ENCODE data around the gene PSMB2.

PSMB2 gene

DNA sequence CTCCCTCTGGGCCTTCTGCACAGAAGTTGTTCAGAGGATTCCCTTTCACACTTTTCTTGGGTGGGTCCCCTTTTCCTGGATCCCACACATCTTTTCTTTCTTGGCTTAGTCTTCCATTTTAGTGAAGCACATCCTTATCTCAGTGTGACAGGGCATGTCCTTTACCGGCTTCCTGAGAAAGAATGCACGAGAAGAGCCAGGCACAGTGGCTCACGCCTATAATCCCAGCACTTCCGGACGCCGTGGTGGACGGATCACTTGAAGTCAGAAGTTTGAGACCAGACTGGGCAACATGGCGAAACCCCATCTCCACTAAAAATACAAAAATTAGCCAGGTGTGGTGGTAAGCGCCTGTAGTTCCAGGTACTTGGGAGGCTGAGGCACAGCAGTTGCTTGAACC, 22.1 kb upstream of the PSMB2 start:
- Histone ChIP-seq H3K36me3 (ENCODE audit: insufficient read depth, low read depth, low read length) (no peaks in the 10 kb centered on the region), H3K9me3 (ENCODE audit: insufficient read depth, low read depth, low read length) (no peaks in the 10 kb centered on the region), H3K4me1 (ENCODE audit: insufficient read depth, low read length) (no peaks in the 10 kb centered on the region), H3K9ac (ENCODE audit: low read depth, low read length) (no peak overlapping the region), H3K27ac (ENCODE audit: low read length) (no peak overlapping the region), H3K4me3 (ENCODE audit: low read length) (no peak overlapping the region), H3K27me3 (ENCODE audit: insufficient read depth, low read length) (peaks cover 6% of the 10 kb centered on the region; the same call in 1 of the 2 replicates)

DNA sequence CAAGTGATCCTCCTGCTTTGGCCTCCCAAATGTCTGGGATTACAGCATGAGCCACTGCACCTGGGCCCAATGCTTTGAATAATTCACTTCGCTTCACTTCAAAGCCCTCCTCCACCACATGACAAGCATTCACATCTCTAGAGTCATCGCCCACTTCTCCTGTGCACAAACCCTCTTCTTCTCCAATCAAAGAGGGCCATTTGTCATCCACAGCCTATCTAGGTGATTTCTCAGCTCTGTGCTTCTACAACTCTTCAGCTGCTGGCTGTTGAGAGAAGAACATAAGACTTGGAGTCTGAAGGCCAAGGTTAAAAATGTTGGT, 20.1 kb upstream of the PSMB2 start:
- Histone ChIP-seq H3K4me1 (ENCODE audit: insufficient read depth, low read length) (no peaks in the 10 kb centered on the region), H3K27ac (ENCODE audit: low read length) (no peak overlapping the region), H3K27me3 (ENCODE audit: insufficient read depth, low read length) (peaks cover 10% of the 10 kb centered on the region; the same call in 1 of the 2 replicates), H3K4me3 (ENCODE audit: low read length) (no peak overlapping the region), H3K9me3 (ENCODE audit: insufficient read depth, low read depth, low read length) (no peaks in the 10 kb centered on the region), H3K9ac (ENCODE audit: low read depth, low read length) (no peak overlapping the region), H3K36me3 (ENCODE audit: insufficient read depth, low read depth, low read length) (no peaks in the 10 kb centered on the region)

DNA sequence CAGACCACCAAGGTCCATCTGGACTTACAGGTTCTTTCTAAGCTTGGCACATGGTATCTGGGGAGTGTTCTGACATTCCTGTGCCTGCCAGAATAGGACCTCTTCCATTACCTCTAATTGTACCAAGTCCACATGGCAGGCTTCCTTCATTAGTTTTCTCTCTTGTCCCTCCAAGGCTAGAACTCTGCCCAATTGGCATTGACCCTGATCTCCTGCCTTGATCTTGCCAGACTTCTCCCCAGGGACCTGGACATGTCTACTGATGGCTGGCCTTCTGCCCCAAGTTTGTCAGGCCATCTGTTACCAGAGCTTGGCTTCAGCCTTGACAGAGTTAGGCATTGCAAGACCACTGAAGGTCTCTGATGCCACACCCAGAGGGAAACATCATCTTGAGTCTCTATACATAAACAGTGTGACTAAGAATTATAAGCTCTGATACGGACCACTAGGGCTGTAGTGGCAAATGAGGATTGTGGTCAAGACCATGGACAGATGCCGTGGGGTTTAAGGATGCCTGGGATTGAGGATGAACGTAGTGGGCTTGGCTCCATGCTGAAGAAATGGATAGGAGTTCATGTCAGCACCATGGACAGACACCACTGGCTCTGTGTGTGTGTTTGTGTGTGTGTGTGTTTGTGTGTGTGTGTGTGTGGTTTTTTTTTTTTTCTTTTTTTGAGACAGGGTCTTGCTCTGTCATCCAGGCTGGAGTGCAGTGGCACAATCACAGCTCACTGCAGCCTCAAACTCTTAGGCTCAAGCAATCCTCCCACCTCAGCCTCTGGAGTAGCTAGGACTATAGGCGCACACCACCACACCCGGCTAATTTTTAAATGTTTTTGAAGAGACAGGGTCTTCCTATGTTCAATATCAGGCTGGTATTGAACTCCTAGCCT, 19.5 kb upstream of the PSMB2 start:
- no peak overlapping the region for H3K4me3 ChIP-seq (ENCODE audit: low read length)
- no peaks in the 10 kb centered on the region for H3K4me1 ChIP-seq (ENCODE audit: insufficient read depth, low read length)
- no peak overlapping the region for H3K9ac ChIP-seq (ENCODE audit: low read depth, low read length)
- peaks cover 13% of the 10 kb centered on the region; the same call in 1 of the 2 replicates for H3K27me3 ChIP-seq (ENCODE audit: insufficient read depth, low read length)
- no peaks in the 10 kb centered on the region for H3K36me3 ChIP-seq (ENCODE audit: insufficient read depth, low read depth, low read length)
- H3K27ac ChIP-seq (ENCODE audit: low read length) = no peak overlapping the region
- no peaks in the 10 kb centered on the region for H3K9me3 ChIP-seq (ENCODE audit: insufficient read depth, low read depth, low read length)

DNA sequence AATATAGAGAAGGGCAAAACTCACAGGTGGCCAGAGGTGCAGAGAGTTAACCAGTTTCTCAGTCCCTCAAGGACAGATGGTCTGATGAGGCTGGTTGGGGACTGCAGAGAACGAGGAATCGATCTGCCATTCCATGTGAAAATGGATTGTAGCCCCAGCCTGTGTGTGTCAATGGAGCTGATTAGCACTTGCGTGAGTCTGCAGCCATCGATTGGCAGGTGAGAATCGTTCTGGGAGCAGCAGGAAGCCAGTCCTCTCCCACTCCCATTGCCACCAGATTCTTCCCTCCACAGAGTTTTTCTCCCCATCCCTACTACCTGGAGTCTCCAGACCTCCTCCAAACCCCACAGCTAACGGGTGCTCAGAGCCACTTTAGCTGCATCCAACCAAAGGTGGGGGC, 18.3 kb upstream of the PSMB2 start:
- H3K9ac ChIP-seq (ENCODE audit: low read depth, low read length) = no peak overlapping the region
- no peaks in the 10 kb centered on the region for H3K9me3 ChIP-seq (ENCODE audit: insufficient read depth, low read depth, low read length)
- H3K36me3 ChIP-seq (ENCODE audit: insufficient read depth, low read depth, low read length) = no peaks in the 10 kb centered on the region
- peaks cover 24% of the 10 kb centered on the region for H3K27me3 ChIP-seq (ENCODE audit: insufficient read depth, low read length)
- no peaks in the 10 kb centered on the region for H3K4me1 ChIP-seq (ENCODE audit: insufficient read depth, low read length)
- H3K4me3 ChIP-seq (ENCODE audit: low read length) = no peak overlapping the region
- no peak overlapping the region for H3K27ac ChIP-seq (ENCODE audit: low read length)

DNA sequence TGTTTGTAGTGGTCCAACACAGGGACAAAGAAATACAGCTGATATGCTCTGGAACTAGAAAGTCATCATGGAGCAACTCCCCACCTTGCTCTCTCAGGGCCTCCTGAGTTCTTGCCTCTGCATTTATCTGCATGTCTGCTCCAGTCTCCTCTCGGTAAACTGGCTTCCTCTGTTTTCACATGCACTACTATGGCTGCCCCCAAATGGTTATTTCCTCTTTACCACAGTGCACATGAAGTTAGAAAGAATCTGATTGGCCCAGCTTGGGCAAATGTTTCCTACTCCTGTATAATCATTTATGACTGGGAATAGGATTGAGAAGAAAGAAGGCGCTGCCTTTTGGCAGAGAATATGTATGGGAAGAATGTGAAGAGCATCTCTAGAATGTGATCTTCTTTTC, 16.5 kb upstream of the PSMB2 start:
- Histone ChIP-seq H3K27ac (ENCODE audit: low read length) (no peak overlapping the region), H3K4me3 (ENCODE audit: low read length) (no peak overlapping the region), H3K9ac (ENCODE audit: low read depth, low read length) (no peak overlapping the region), H3K36me3 (ENCODE audit: insufficient read depth, low read depth, low read length) (no peaks in the 10 kb centered on the region), H3K9me3 (ENCODE audit: insufficient read depth, low read depth, low read length) (no peaks in the 10 kb centered on the region), H3K4me1 (ENCODE audit: insufficient read depth, low read length) (no peaks in the 10 kb centered on the region), H3K27me3 (ENCODE audit: insufficient read depth, low read length) (peaks cover 26% of the 10 kb centered on the region)

DNA sequence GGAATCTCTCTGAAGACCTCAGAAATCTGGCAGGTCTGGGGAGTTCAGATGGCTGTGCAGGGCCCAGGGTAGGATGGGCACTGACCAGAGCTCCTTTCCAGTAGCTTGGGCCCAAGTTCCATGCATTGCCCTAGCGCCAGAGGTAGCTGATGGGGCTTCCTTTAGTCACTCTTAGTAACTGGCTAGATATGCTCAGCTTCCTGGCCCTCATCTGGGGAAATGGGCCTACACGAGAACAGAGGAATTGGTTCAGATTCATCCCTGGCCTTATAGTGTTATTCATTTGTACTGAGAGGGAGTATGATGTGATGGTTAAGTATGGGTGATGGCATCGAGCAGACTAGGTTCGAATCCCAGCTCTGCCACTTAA, 15.5 kb upstream of the PSMB2 start:
- Histone ChIP-seq H3K4me1 (ENCODE audit: insufficient read depth, low read length) (no peaks in the 10 kb centered on the region), H3K9ac (ENCODE audit: low read depth, low read length) (no peak overlapping the region)

DNA sequence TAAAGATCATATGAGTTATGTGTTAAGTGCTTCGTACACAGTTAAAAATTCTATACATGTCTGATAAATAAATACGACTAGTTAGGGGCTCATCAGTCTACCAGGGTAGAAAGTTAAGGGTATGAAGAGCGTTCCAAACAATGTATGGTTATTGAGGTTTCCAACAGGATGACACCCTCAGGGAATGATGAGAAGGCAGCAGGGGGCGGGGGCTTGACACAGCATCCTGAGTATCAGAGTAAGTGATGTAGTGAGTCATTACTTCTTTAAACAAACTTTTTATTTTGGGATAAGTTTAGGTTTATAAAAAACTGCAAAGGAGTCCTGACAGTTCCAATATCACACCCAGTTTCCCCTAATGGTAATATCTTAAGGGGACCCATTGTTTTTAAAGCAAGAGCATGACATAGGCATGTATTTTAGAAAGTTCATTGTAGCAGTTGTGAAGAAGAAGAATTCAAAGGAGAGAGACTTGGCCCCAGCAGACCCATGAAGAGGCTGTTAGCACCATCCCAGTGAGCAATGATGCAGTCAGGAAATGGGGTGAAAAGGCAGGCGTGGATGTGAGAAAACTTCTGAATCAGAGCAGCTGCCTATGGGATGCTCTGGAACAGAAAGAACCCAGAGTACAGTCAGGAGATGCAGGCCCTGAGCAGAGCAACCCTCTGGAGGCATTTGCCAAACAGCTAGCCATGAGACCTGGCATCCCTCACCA, 15.0 kb upstream of the PSMB2 start:
- Histone ChIP-seq H3K9ac (ENCODE audit: low read depth, low read length) (no peak overlapping the region), H3K27ac (ENCODE audit: low read length) (no peak overlapping the region), H3K36me3 (ENCODE audit: insufficient read depth, low read depth, low read length) (no peaks in the 10 kb centered on the region), H3K9me3 (ENCODE audit: insufficient read depth, low read depth, low read length) (no peaks in the 10 kb centered on the region), H3K27me3 (ENCODE audit: insufficient read depth, low read length) (peaks cover 35% of the 10 kb centered on the region), H3K4me3 (ENCODE audit: low read length) (no peak overlapping the region), H3K4me1 (ENCODE audit: insufficient read depth, low read length) (no peaks in the 10 kb centered on the region)

More for the DNA sequence above, 15.5 kb upstream of the PSMB2 start:
- H3K36me3 ChIP-seq (ENCODE audit: insufficient read depth, low read depth, low read length) = no peaks in the 10 kb centered on the region
- H3K4me3 ChIP-seq (ENCODE audit: low read length) = no peak overlapping the region
- H3K27me3 ChIP-seq (ENCODE audit: insufficient read depth, low read length) = peaks cover 29% of the 10 kb centered on the region
- no peaks in the 10 kb centered on the region for H3K9me3 ChIP-seq (ENCODE audit: insufficient read depth, low read depth, low read length)
- H3K27ac ChIP-seq (ENCODE audit: low read length) = no peak overlapping the region

DNA sequence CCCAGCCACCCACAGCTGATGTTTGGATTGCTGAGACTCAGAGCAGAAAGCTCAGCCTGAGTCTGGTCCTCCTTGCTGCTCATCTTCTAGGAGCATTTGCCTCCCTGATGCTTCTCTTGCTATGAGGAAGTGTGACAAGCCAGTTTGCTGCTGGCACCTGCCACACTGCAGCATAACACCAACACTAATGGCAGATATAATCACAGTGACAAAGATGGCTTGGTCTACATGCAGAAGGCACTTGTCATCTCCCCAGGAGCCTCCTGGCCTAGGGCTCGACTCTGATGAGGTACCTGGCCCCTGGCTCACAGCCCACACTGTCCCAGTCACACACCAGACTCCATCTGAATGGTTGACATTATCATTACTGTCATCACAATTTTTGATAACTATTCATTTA, 13.9 kb upstream of the PSMB2 start:
- Histone ChIP-seq H3K4me3 (ENCODE audit: low read length) (no peak overlapping the region), H3K4me1 (ENCODE audit: insufficient read depth, low read length) (no peaks in the 10 kb centered on the region)

DNA sequence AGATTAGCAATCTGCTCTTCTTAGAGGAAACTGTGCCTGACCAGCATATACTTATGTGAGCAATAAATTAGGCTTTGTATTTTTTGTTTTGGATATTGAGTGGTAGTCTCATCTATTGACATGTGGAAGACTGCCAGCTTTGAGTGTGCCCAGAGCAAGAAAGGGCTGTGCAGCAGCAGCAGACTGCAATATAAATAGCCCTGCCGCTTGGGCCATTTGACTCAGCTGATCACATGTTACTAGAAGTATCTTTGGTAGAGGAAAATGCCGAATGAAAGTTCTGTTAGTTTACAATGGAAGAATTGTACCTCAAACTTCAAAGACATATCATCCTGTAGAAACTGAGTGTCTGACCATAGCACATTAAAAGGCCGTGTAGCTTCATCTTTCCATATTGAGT, 9.1 kb upstream of the PSMB2 start:
- peaks cover 60% of the 10 kb centered on the region for H3K27me3 ChIP-seq (ENCODE audit: insufficient read depth, low read length)
- no peak overlapping the region for H3K27ac ChIP-seq (ENCODE audit: low read length)
- H3K9ac ChIP-seq (ENCODE audit: low read depth, low read length) = no peak overlapping the region
- no peaks in the 10 kb centered on the region for H3K36me3 ChIP-seq (ENCODE audit: insufficient read depth, low read depth, low read length)
- H3K4me3 ChIP-seq (ENCODE audit: low read length) = no peak overlapping the region
- no peaks in the 10 kb centered on the region for H3K4me1 ChIP-seq (ENCODE audit: insufficient read depth, low read length)
- no peaks in the 10 kb centered on the region for H3K9me3 ChIP-seq (ENCODE audit: insufficient read depth, low read depth, low read length)

More for the DNA sequence above, 13.9 kb upstream of the PSMB2 start:
- H3K27me3 ChIP-seq (ENCODE audit: insufficient read depth, low read length) = peaks cover 46% of the 10 kb centered on the region
- no peak overlapping the region for H3K9ac ChIP-seq (ENCODE audit: low read depth, low read length)
- no peaks in the 10 kb centered on the region for H3K9me3 ChIP-seq (ENCODE audit: insufficient read depth, low read depth, low read length)
- H3K27ac ChIP-seq (ENCODE audit: low read length) = no peak overlapping the region
- H3K36me3 ChIP-seq (ENCODE audit: insufficient read depth, low read depth, low read length) = no peaks in the 10 kb centered on the region

DNA sequence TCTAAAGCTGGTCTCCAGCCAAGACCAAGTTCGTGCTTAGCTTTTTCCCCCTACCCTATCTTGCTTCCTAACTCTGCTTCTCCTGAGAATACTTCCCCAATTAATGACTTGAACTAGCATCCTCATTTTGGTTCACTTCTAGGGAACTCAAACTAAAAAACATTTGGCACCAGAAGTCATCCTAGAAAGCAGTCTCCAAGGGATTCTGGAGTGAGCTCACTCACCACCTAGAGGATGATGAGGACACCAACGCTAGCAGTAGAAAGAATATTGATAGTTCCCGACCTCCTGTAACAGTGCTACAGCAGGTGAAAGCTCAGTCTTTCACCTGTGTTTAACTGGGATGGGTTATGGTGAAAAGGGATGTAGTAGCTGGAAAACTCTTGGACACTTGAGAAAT, 4.7 kb upstream of the PSMB2 start:
- H3K27ac ChIP-seq (ENCODE audit: low read length) = no peak overlapping the region
- H3K4me3 ChIP-seq (ENCODE audit: low read length) = no peak overlapping the region
- peaks cover 48% of the 10 kb centered on the region for H3K27me3 ChIP-seq (ENCODE audit: insufficient read depth, low read length)
- H3K36me3 ChIP-seq (ENCODE audit: insufficient read depth, low read depth, low read length) = no peaks in the 10 kb centered on the region
- H3K9ac ChIP-seq (ENCODE audit: low read depth, low read length) = no peak overlapping the region
- H3K9me3 ChIP-seq (ENCODE audit: insufficient read depth, low read depth, low read length) = no peaks in the 10 kb centered on the region
- H3K4me1 ChIP-seq (ENCODE audit: insufficient read depth, low read length) = no peaks in the 10 kb centered on the region

DNA sequence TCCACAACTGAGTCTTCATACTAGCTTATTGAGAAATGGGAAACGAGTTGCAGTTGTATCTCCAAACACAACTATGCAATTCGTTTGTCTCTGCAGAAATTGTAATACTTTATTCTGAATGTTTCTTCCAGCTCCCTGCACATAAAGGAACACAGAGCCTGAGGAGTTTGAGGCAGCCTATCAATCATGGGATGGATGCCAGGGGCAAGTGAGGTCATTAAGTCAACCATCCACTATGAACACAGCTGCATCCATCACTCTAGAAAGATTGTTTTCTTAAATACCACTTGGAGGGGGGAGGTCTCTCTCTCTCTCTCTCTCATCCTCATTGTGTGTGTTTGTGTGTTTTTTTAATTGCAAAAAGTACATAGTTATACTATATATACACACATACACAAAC, 2.9 kb upstream of the PSMB2 start:
- Histone ChIP-seq H3K27ac (ENCODE audit: low read length) (no peak overlapping the region), H3K4me1 (ENCODE audit: insufficient read depth, low read length) (no peaks in the 10 kb centered on the region), H3K9me3 (ENCODE audit: insufficient read depth, low read depth, low read length) (no peaks in the 10 kb centered on the region), H3K36me3 (ENCODE audit: insufficient read depth, low read depth, low read length) (no peaks in the 10 kb centered on the region), H3K4me3 (ENCODE audit: low read length) (no peak overlapping the region), H3K27me3 (ENCODE audit: insufficient read depth, low read length) (peaks cover 30% of the 10 kb centered on the region), H3K9ac (ENCODE audit: low read depth, low read length) (no peak overlapping the region)

DNA sequence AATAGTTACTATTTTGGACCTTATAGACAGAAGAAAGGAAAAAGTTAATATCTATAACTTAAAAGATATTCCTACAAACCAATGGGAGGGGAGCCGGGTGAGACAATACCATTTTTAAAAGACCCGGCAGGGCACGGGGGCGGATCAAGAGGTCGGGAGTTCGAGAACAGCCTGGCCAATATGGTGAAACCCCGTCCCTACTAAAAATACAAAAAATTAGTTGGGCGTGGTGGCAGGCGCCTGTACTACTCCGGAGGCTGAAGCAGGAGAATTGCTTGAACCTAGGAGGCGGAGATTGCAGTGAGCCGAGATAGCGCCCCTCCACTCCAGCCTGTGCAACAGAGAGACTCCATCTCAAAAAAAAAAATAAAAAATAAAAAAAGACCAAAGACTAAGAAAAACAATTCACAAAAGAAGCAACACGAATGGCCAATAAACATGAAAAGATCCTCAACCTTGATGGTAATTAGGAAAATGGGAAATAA, 1.2 kb upstream of the PSMB2 start:
- Histone ChIP-seq H3K4me3 (ENCODE audit: low read length) (peak overlapping the region; percentile 99; the same call in 1 of the 2 replicates), H3K4me1 (ENCODE audit: insufficient read depth, low read length) (peaks cover 2% of the 10 kb centered on the region; the same call in 1 of the 2 replicates), H3K27ac (ENCODE audit: low read length) (no peak overlapping the region), H3K36me3 (ENCODE audit: insufficient read depth, low read depth, low read length) (peaks cover 4% of the 10 kb centered on the region; the same call in 1 of the 2 replicates), H3K9ac (ENCODE audit: low read depth, low read length) (peak overlapping the region; percentile 98; the same call in 1 of the 2 replicates), H3K9me3 (ENCODE audit: insufficient read depth, low read depth, low read length) (no peaks in the 10 kb centered on the region), H3K27me3 (ENCODE audit: insufficient read depth, low read length) (peaks cover 22% of the 10 kb centered on the region)

Measured in iPS-20b (cell line).